GM12878 (cell line): ENCODE results near the gene HNRNPAB. TPM values are rescaled to one million over a fixed set of nuclear protein-coding genes. Genes with fewer than 3 reads are reported as not detected.
A peak's percentile ranks its signal among the peaks of the same experiment; 100 is the strongest.

Experiments
- ATAC-seq: fragments of 200-7000 bp; cut with Tn5 transposase; 3 replicates; pipeline ENCODE4 v1.9.1; 2020; ENCODE audit warnings: mild to moderate bottlenecking, moderate library complexity
- BruUV-seq: library from RNA; stranded (reverse); fragments of 400-500 nt; replicated peaks from 2 replicates; lab custom pipeline; 2021; lab: Mats Ljungman, UMichigan
- CTCF ChIA-PET: fragments of 300-600 bp; sonication (Branson Sonifier 250); formaldehyde crosslinking; extraction: SDS; loops from one replicate; lab custom pipeline; 2021; ENCODE audit warnings: inconsistent platforms; lab: Yijun Ruan, JAX
- POLR2A ChIA-PET: fragments of 350-600 bp; formaldehyde crosslinking; extraction: SDS; loops from one replicate; lab custom pipeline; 2021; ENCODE audit warnings: inconsistent platforms; lab: Charles Lee
- RAD21 ChIA-PET: fragments of 300-600 bp; sonication (Branson Sonifier 250); formaldehyde crosslinking; loops from one replicate; lab custom pipeline; 2023; ENCODE audit warnings: antibody characterized with exemption; ENCODE audit not compliant: unreplicated experiment; lab: Charles Lee
- SMC1A ChIA-PET: fragments of 300-600 bp; sonication (Branson Sonifier 250); formaldehyde crosslinking; loops from one replicate; lab custom pipeline; 2023; ENCODE audit not compliant: unreplicated experiment, uncharacterized antibody; lab: Charles Lee
- DNase-seq: peaks from one replicate; pipeline ENCODE4 v3.0.0-alpha.2; 2011; ENCODE audit warnings: low read depth, low spot score
- FAIRE-seq: peaks from 3 replicates; lab custom pipeline; 2011; peaks lifted over from hg19 to GRCh38; lab: Jason Lieb, UNC
- H2AFZ ChIP-seq: 2 replicates; pipeline ENCODE4 v1.6.0; 2011; ENCODE audit warnings: low read depth, low read length, control low read depth; ENCODE audit not compliant: control insufficient read depth
- H3K27ac ChIP-seq: 2 replicates; pipeline ENCODE4 v1.5.1; 2011; ENCODE audit warnings: control low read depth; ENCODE audit not compliant: control insufficient read depth, insufficient read depth
- H3K27me3 ChIP-seq, 2 experiments: replicated peaks in 1 of 2; 2 replicates each; pipeline versions ENCODE4 v1.6.0 to v1.6.1; 2011; ENCODE audit warnings: low read length in 1 of 2; ENCODE audit not compliant: control insufficient read depth in 2 of 2, insufficient read depth in 2 of 2
- H3K36me3 ChIP-seq, 2 experiments: 2 replicates each; pipeline ENCODE4 v1.5.1; 2011; ENCODE audit warnings: low read length in 1 of 2; ENCODE audit not compliant: control insufficient read depth in 2 of 2, insufficient read depth in 2 of 2
- H3K4me1 ChIP-seq: 2 replicates; pipeline ENCODE4 v1.6.1; 2011; ENCODE audit warnings: mild to moderate bottlenecking, low read length, moderate library complexity, mixed read lengths; ENCODE audit not compliant: control insufficient read depth, insufficient read depth
- H3K4me2 ChIP-seq: 2 replicates; pipeline ENCODE4 v1.6.0; 2011; ENCODE audit warnings: control low read depth; ENCODE audit not compliant: control insufficient read depth, insufficient read depth
- H3K4me3 ChIP-seq: fragments of 200-600 bp; sonication (generic); 2 replicates; pipeline ENCODE4 v1.5.1; 2016
- H3K79me2 ChIP-seq: 2 replicates; pipeline ENCODE4 v1.6.0; 2011; ENCODE audit warnings: low read length; ENCODE audit not compliant: control insufficient read depth, insufficient read depth
- H3K9ac ChIP-seq: 2 replicates; pipeline ENCODE4 v1.8.0; 2011; ENCODE audit warnings: low read length, control low read depth, mixed read lengths; ENCODE audit not compliant: control insufficient read depth, insufficient read depth
- H3K9me3 ChIP-seq: replicated peaks from 3 replicates; pipeline ENCODE4 v1.5.1; 2011; ENCODE audit warnings: mild to moderate bottlenecking, low read length; ENCODE audit not compliant: control insufficient read depth, insufficient read depth
- H4K20me1 ChIP-seq: 2 replicates; pipeline ENCODE4 v1.6.0; 2011; ENCODE audit not compliant: control insufficient read depth, insufficient read depth
- BRCA1 ChIP-seq: IDR thresholded peaks from 2 replicates; pipeline ENCODE4 v1.6.1; 2011; ENCODE audit warnings: low read depth, low read length, improper control_type of control experiment
- FOXK2 ChIP-seq: fragments of 450-650 bp; IDR thresholded peaks from 2 replicates; pipeline ENCODE4 v1.6.1; 2017; ENCODE audit warnings: mild to moderate bottlenecking, moderate library complexity
- IKZF1 ChIP-seq: fragments of 450-650 bp; conservative IDR thresholded peaks from 2 replicates; pipeline ENCODE4 v1.6.1; 2017; ENCODE audit warnings: antibody characterized with exemption, mild to moderate bottlenecking
- KDM1A ChIP-seq: fragments of 200-600 bp; sonication (generic); IDR thresholded peaks from 2 replicates; pipeline ENCODE4 v1.6.1; 2016; ENCODE audit warnings: borderline replicate concordance
- KLF5 ChIP-seq: fragments of 450-650 bp; IDR thresholded peaks from 2 replicates; pipeline ENCODE4 v1.6.1; 2014; ENCODE audit warnings: mild to moderate bottlenecking; ENCODE audit not compliant: partially characterized antibody
- MYC ChIP-seq: IDR thresholded peaks from 2 replicates; pipeline ENCODE4 v1.6.1; 2011; ENCODE audit warnings: mild to moderate bottlenecking, low read length, moderate library complexity, inconsistent platforms; ENCODE audit not compliant: insufficient read depth, insufficient replicate concordance, insufficient read length, severe bottlenecking
- PAX5 ChIP-seq: IDR thresholded peaks from 2 replicates; pipeline ENCODE4 v1.6.1; 2011; ENCODE audit warnings: low read depth, low read length, borderline replicate concordance
- RCOR1 ChIP-seq: conservative IDR thresholded peaks from 2 replicates; pipeline ENCODE4 v1.6.1; 2012; ENCODE audit warnings: low read depth, low read length, improper control_type of control experiment
- STAT1 ChIP-seq: fragments of 450-650 bp; conservative IDR thresholded peaks from 2 replicates; pipeline ENCODE4 v1.6.1; 2014; ENCODE audit warnings: antibody characterized with exemption, mild to moderate bottlenecking
- YBX1 ChIP-seq: fragments of 450-650 bp; IDR thresholded peaks from 2 replicates; pipeline ENCODE4 v1.6.1; 2016; ENCODE audit warnings: antibody characterized with exemption
- ZBED1 ChIP-seq: IDR thresholded peaks from 2 replicates; pipeline ENCODE4 v1.6.1; 2016; ENCODE audit warnings: borderline replicate concordance
- ZZZ3 ChIP-seq: IDR thresholded peaks from 2 replicates; pipeline ENCODE4 v1.6.1; 2011; ENCODE audit warnings: low read depth; ENCODE audit not compliant: control insufficient read depth, insufficient read length
- WGBS: methylation state at CpG from one replicate; pipeline ENCODE4 v1.1.6; 2016; ENCODE audit warnings: low lambda C conversion rate; ENCODE audit not compliant: insufficient replicate concordance, insufficient coverage; ENCODE audit errors: missing lambda C conversion rate; 5-methylcytosine and 5-hydroxymethylcytosine counted together
- in situ Hi-C: fragments of 300-500 bp; cut with MboI; formaldehyde crosslinking; loops from 9 replicates; pipeline ENCODE4 v1.14.3; 2018; ENCODE audit warnings: mixed read lengths
- intact Hi-C: fragments of 100-400 bp; cut with micrococcal nuclease; formaldehyde crosslinking; loops from one replicate; pipeline ENCODE4 v1.14.2; 2022; ENCODE audit not compliant: unreplicated experiment
- polyA plus RNA-seq, 11 experiments: library from polyadenylated mRNA; depleted of rRNA in 4 of 11; unstranded in 6 of 11; stranded (reverse) in 5 of 11; fragments of >200 nt; fragmentation: Nextera tagmentation in 4 of 11; fragmentation: Illumina TruSeq in 1 of 11; extraction: Ambion mirVana in 4 of 11; extraction: Trizol in 1 of 11; gene quantifications; 1 replicate in 1 of 11; 2 replicates in 10 of 11; pipeline versions ENCODE4 v1.2.1 to v1.2.3, GENCODE V29; 2011 to 2016; ENCODE audit warnings: inconsistent platforms in 2 of 11, missing spikeins in 2 of 11, low read depth in 1 of 11
- total RNA-seq, 4 experiments: library from RNA; depleted of rRNA in 3 of 4; stranded (reverse); fragments of >200 nt in 3 of 4; fragmentation: Illumina TruSeq in 1 of 4; extraction: Trizol in 1 of 4; gene quantifications; 2 replicates each; pipeline versions ENCODE4 v1.2.1 to v1.2.3, GENCODE V29; 2013 to 2021
- TF ChIP-seq, protein P1 (sequence below): fragments of 450-650 bp; IDR thresholded peaks from 2 replicates; pipeline ENCODE4 v1.6.1; 2018; ENCODE audit warnings: mild to moderate bottlenecking, low read depth, moderate library complexity; ENCODE audit not compliant: partially characterized antibody
- TF ChIP-seq, protein P2 (sequence below), 3 experiments: IDR thresholded peaks in 2 of 3; conservative IDR thresholded peaks in 1 of 3; 2 replicates each; pipeline ENCODE4 v1.5.1; 2011; ENCODE audit warnings: low read depth in 3 of 3, low read length in 3 of 3, mild to moderate bottlenecking in 3 of 3, control low read depth in 2 of 3, moderate library complexity in 2 of 3, inconsistent platforms in 1 of 3, mixed read lengths in 1 of 3; ENCODE audit not compliant: control insufficient read depth in 2 of 3, insufficient read depth in 1 of 3; ENCODE audit errors: extremely low read depth in 1 of 3
- TF ChIP-seq, protein P3 (sequence below): fragments of 450-650 bp; formaldehyde crosslinking; IDR thresholded peaks from 2 replicates; pipeline ENCODE4 v1.5.0; 2022; ENCODE audit warnings: mild to moderate bottlenecking, missing genetic modification characterization

Gene HNRNPAB
- total and polyA plus RNA-seq, 10 of the 15 experiments (the other 5 are each of a cell fraction or from before 2014, with no cell fraction given), result 42.3 to 330 (median 230) TPM

DNA sequence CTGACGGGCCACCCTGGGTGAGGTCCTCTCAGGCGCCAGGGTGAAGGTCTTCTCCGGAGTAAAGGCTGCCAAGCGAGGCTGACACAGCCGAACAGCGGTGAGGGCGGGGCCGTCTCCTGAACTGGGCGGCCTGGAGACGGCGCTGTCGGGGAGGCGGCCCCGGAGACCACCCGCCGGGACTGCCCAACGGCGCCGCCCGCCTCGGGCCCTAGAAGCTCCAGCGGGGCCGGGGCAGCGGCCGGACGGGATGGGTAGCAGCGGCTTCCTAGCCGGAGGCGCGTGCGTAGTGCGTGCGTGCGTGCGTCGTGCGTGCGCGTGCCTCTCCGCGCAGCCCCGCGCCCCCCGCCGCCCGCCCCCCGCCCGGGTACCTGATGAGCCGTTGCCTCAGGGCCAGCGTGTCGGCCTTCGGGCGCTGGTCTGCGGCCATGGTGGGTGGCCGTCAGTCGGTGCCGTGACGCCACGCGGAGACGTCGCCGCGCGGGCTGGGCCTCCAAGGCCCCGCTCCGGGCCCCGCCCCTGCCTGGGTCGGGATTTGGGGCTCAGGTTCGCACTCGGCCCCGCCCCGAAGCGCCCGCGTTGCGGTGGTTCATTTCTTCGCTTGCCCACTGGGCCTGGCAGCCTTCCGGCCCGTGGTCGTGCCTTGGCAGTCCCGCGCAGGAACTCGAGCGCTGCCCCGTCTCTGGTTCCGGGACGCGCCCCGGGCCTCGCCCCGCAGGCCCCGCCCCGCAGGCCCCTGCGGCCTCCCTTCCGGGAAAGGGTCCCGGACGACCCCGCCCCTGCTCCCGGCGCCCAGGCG, 28.0 kb downstream of the HNRNPAB start, which contains the start of gene PHYKPL:
Gene PHYKPL, minus strand, starts transcription at position 679 of the 796 bp plus-strand sequence. Its CDS starts 252 bp downstream, at position 427.
- in situ Hi-C loops (no loop called here), intact Hi-C loops (no loop called here)
- FAIRE-seq (no peak), DNase-seq (no peak), ATAC-seq (peak; percentile 82)
- no peaks in the 10 kb centered on the region for H3K9me3 ChIP-seq
- peak within 1 kb of the TSS; percentile 91 for H2AFZ ChIP-seq
- no TSS peak for BruUV-seq
- H3K36me3 ChIP-seq, result peaks cover 1 to 6% of the 10 kb centered on the region in 2 experiments
- H4K20me1 ChIP-seq, result no peaks in the 10 kb centered on the region
- CTCF ChIA-PET, result interaction anchor here (0.6 to 0.7 kb wide), 3 partner anchors 229 to 654 kb away, joined by 3 read pairs; partner anchors contain the start of gene ZNF354B
- H3K4me2 ChIP-seq, result peak within 1 kb of the TSS; percentile 100
- H3K27me3 ChIP-seq, result no peaks in the 10 kb centered on the region
- RAD21 ChIA-PET, result no interaction called here
- under 1% methylated on average over 56 of the region's 102 CpGs for WGBS
- peaks cover 29% of the 10 kb centered on the region for H3K79me2 ChIP-seq
- POLR2A ChIA-PET, result interaction anchor here (0.5 to 1.8 kb wide), 5 partner anchors 21 to 1297 kb away, joined by 3 to 5 read pairs (median 4); partner anchors contain the start of gene HNRNPAB
- peak within 1 kb of the TSS; percentile 70 for H3K9ac ChIP-seq
- H3K27ac ChIP-seq, result peak within 1 kb of the TSS; percentile 75
- SMC1A ChIA-PET, result interaction anchor here (1.3 kb wide), 1 partner anchor 28 kb away, joined by 3 read pairs; the partner anchor contains the start of gene HNRNPAB
- peaks cover 24% of the 10 kb centered on the region for H3K4me1 ChIP-seq
- H3K4me3 ChIP-seq, result peak within 1 kb of the TSS; percentile 93
- TF ChIP-seq ZZZ3 (no peak), KDM1A (no peak), ZBED1 (no peak), RCOR1 (no peak), PAX5 (no peak), IKZF1 (peak; percentile 54; the same call in 1 of the 2 replicates), STAT1 (0 out of 2 replicates have a peak, but pooled peaks have one; percentile 55), MYC (no peak), KLF5 (no peak), BRCA1 (no peak), YBX1 (no peak), FOXK2 (no peak)
- TF ChIP-seq, protein P1, sequence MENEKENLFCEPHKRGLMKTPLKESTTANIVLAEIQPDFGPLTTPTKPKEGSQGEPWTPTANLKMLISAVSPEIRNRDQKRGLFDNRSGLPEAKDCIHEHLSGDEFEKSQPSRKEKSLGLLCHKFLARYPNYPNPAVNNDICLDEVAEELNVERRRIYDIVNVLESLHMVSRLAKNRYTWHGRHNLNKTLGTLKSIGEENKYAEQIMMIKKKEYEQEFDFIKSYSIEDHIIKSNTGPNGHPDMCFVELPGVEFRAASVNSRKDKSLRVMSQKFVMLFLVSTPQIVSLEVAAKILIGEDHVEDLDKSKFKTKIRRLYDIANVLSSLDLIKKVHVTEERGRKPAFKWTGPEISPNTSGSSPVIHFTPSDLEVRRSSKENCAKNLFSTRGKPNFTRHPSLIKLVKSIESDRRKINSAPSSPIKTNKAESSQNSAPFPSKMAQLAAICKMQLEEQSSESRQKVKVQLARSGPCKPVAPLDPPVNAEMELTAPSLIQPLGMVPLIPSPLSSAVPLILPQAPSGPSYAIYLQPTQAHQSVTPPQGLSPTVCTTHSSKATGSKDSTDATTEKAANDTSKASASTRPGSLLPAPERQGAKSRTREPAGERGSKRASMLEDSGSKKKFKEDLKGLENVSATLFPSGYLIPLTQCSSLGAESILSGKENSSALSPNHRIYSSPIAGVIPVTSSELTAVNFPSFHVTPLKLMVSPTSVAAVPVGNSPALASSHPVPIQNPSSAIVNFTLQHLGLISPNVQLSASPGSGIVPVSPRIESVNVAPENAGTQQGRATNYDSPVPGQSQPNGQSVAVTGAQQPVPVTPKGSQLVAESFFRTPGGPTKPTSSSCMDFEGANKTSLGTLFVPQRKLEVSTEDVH, result no peak
- TF ChIP-seq, protein P2, sequence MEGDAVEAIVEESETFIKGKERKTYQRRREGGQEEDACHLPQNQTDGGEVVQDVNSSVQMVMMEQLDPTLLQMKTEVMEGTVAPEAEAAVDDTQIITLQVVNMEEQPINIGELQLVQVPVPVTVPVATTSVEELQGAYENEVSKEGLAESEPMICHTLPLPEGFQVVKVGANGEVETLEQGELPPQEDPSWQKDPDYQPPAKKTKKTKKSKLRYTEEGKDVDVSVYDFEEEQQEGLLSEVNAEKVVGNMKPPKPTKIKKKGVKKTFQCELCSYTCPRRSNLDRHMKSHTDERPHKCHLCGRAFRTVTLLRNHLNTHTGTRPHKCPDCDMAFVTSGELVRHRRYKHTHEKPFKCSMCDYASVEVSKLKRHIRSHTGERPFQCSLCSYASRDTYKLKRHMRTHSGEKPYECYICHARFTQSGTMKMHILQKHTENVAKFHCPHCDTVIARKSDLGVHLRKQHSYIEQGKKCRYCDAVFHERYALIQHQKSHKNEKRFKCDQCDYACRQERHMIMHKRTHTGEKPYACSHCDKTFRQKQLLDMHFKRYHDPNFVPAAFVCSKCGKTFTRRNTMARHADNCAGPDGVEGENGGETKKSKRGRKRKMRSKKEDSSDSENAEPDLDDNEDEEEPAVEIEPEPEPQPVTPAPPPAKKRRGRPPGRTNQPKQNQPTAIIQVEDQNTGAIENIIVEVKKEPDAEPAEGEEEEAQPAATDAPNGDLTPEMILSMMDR (IDR thresholded peaks at IDR 0.05 in 2 of 3, conservative IDR thresholded peaks at IDR 0.05 in 1 of 3; ENCODE audit: control insufficient read depth in 2 of 3, extremely low read depth in 1 of 3, insufficient read depth in 1 of 3, low read depth in 3 of 3, low read length in 3 of 3), result 0 out of 6 replicates have a peak, but pooled peaks of 1 of the 3 experiments have one; percentile 17
- TF ChIP-seq, protein P3, sequence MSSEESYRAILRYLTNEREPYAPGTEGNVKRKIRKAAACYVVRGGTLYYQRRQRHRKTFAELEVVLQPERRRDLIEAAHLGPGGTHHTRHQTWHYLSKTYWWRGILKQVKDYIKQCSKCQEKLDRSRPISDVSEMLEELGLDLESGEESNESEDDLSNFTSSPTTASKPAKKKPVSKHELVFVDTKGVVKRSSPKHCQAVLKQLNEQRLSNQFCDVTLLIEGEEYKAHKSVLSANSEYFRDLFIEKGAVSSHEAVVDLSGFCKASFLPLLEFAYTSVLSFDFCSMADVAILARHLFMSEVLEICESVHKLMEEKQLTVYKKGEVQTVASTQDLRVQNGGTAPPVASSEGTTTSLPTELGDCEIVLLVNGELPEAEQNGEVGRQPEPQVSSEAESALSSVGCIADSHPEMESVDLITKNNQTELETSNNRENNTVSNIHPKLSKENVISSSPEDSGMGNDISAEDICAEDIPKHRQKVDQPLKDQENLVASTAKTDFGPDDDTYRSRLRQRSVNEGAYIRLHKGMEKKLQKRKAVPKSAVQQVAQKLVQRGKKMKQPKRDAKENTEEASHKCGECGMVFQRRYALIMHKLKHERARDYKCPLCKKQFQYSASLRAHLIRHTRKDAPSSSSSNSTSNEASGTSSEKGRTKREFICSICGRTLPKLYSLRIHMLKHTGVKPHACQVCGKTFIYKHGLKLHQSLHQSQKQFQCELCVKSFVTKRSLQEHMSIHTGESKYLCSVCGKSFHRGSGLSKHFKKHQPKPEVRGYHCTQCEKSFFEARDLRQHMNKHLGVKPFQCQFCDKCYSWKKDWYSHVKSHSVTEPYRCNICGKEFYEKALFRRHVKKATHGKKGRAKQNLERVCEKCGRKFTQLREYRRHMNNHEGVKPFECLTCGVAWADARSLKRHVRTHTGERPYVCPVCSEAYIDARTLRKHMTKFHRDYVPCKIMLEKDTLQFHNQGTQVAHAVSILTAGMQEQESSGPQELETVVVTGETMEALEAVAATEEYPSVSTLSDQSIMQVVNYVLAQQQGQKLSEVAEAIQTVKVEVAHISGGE (CRISPR knock-in tag), result peak; percentile 56
